HuH-7 (cell line): ENCODE measurements around the gene RPRD1B.
A peak's percentile ranks its signal among the peaks of the same experiment; 100 is the strongest.
"Not testable (repeated sequence)": the region's sequence is repeated elsewhere in the genome, so short reads cannot be mapped to it uniquely, and the experiment has no call there.

Source experiments
- DNase-seq: peaks from one replicate; pipeline ENCODE4 v3.0.0; 2011; ENCODE audit warnings: low spot score

The RPRD1B gene

GRCh38 chr20:38073307-38074071 lies 39.9 kb downstream of the RPRD1B start:
- DNase-seq = peak; percentile 56

GRCh38 chr20:38075161-38075998 lies 41.8 kb downstream of the RPRD1B start:
- DNase-seq = no peak

DNA sequence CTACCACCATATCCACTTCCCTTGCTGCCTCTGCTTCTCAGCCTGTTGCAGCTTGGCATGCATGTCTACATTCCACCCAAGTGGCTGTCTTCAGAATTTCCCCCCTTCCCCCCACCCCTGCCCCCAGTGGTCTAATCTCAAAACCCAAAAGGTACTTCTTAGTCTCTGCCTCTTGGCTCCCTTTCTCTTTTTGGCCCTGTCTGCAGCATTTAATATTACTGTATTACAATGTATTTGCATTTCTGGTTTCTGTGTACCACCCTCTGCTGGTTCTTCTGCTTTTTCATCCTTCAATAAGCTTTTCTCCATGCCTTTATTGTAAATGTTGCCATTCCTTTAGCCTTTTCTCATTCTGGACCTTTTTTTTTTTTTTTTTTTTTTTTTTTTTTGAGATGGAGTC lies 43.0 kb downstream of the RPRD1B start:
- DNase-seq = no peak

GRCh38 chr20:38078084-38078483 lies 44.5 kb downstream of the RPRD1B start:
- no peak for DNase-seq

DNA sequence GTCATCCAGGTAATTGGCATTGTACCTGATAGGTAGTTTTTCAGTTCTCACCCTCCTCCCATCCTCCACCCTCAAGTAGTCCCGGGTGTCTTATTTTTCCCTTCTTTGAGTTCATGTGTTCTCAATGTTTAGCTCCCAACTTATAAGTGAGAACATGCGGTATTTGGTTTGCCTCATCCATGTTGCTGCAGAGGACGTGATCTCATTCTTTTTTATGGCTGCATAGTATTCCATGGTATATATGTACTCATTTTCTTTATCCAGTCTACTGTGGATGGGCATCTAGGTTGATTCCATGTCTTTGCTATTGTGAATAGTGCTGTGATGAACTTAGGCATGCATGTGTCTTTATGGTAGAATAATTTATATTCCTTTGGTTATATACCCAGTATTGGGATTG lies 45.8 kb downstream of the RPRD1B start:
- no peak for DNase-seq

GRCh38 chr20:38081575-38081974 lies 48.0 kb downstream of the RPRD1B start:
- no peak for DNase-seq

GRCh38 chr20:38082894-38083293 lies 49.3 kb downstream of the RPRD1B start:
- DNase-seq = no peak

DNA sequence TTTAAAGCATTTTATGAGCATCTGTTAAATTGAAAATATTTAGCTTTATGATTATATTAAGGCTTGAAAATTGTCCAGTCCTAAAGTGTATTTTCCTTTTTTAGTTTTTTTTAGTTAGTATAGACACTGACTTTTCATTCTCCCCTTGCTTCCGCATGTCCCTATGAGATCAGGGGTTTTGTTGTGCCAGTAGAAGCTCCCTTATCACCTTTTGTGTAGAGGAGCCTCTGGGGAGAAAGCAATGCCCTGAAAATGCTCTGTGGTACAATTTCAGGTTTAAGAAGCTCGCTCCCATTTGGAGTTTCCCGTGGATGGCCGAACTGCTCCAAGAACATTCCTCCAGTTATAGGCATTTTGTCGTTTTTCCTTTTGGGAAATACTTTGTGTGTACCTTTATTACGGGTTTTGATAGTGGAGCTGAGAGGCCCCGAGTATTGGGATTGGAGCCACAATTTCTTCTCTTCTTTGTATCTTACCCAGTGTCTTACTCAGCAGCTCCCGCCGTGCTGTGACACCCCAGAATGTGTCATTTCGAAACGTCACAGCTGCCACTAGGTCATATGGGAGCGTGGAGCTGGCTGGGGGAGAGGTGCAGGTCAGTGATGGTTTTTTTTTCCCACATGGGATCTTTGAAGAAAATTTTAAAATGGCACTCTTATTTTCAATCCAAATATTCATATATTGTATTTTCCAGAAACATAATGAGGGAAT lies 49.9 kb downstream of the RPRD1B start:
- DNase-seq = no peak

DNA sequence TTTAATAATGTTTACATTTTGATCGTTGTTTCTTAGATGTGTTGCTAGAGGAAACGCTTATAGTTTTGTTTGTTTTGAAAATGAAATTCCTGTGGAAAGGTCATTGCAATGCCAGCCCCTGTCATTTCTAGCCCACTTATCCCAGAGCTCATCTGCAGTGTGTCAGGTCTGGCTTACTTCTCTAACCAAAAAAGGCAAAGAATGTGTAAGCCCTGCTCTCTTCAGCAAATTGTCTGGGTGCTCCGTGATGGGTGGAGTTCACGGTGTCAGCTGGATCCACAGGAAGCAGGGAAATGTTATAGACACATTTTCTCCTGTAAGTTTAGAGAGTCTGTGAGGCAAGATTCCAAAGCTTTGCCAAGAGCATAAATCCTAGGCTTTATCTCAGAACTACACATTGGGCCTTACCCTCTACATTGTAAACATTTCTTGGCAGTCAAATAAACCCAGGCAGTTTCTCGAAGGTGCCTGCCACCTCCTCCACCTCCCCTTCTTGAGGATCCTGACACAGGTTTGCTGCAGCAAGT lies 50.9 kb downstream of the RPRD1B start:
- DNase-seq = no peak

DNA sequence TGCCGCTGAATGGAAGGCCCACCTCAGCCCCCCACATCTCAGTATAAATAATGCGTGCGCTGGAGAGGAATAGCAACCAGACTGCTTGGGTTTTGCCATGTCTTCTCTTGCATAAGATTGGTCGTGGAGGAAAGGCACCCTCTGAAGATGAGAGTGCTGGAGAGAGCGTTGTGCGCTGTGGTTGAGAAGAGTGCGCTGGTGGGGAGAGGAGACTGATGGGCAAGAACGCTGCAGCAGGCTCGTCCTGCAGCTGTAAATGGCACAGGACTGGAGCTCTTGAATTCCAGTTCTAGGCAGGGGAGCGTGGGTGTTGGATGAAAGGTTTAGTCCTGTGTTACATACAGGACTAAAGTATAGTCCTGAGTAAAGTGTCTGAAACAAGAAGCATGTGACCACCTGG lies 51.5 kb downstream of the RPRD1B start:
- no peak for DNase-seq

DNA sequence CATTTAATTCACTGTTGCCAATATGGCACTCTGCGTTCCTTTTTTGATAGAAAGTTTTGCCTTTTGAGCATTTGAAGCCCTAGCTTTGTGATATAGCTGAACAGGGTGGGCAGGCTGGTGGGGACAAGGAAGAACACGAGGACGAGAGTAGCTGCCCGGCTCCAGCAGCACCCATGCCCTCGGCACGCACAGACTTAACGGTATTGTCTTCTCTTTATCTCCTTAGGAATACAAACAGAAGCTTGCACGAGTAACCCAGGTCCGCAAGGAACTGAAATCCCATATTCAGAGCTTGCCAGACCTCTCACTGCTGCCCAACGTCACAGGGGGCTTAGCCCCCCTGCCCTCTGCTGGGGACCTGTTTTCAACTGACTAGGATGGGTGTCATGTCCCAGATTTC lies 56.0 kb downstream of the RPRD1B start:
- DNase-seq = no peak

DNA sequence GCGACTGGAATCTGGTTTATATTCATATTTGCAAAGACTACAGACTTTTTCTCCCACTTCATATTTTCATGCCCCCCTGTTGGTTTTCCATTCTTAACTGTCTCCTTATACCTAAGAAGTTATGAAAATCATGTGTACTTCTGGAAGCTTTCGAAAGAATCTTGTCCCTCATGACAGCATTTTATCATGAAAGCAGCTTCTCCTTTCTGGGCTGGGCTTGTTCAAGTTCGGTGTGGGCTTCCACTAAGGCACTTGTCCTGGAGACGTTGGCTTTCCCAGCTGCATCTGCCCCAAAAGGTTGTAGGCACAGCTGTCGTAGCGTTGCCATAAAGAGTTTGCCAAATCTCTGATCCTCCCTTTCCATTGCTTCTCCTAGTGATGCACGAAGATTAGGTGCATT lies 56.5 kb downstream of the RPRD1B start:
- DNase-seq = no peak

DNA sequence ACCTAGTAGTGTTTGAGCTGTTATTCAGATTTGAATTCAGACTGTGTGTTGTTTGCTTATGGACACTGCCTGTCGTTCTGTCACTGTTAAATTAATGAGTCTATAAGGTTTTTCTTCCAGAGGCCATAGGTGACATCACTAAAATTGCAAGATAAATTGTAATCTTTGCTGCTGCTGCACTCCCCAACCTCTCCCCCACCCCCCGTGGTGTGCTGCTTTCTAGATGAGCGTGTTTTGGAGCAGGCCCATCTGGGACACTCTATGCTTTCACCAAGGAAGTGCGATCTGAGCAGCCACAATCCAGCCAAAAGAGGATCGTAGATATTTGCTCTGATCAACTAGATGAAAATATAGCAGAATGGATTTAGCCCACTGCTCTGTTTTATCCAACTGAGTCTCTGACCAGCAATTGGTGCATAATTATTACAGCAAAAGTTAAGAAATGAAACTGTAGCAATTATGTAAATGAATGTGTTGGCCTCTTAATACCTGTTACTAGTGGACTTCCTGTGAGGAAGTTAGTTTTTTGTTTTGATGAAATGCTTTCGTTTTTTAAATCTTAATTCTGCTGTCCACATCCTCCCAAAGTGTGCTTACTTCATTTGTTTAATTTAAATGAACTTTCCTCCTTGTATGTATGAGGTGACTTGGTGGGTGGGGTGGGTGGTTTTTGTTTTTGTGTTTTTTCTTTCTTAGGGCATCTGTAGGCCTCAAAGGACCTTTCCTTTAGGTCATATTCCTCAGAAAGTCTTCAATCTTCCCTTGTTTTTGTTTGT lies 58.1 kb downstream of the RPRD1B start:
- DNase-seq = no peak

DNA sequence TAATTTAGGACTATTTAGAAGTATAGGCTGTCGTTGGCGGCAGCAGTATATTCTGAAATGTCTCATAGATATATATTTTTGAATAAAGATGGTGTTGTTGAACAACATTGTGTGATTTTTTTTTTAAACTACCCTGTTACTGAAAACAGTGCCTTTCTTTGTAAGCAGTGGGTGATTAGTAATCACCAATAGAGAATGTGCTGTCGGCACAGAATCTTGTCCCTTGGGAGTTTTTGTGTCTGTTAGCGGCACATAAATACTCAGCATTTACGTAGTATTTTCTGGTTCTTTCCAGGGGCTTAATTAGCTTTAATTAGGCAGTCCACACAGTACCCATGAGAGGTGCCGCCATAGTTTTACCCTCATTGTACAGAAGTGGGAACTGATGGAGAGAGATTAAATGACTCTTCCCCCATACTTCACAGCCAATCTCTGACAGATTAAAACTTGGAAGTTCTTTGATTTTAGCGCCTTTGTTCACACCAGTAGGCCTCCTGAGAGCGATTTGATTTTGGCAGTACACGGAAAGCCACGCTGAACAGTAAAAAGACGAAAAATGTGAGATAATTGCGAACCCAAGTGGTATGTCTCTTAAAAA lies 58.8 kb downstream of the RPRD1B start:
- no peak for DNase-seq

GRCh38 chr20:38092915-38093314 lies 59.4 kb downstream of the RPRD1B start:
- DNase-seq = no peak

DNA sequence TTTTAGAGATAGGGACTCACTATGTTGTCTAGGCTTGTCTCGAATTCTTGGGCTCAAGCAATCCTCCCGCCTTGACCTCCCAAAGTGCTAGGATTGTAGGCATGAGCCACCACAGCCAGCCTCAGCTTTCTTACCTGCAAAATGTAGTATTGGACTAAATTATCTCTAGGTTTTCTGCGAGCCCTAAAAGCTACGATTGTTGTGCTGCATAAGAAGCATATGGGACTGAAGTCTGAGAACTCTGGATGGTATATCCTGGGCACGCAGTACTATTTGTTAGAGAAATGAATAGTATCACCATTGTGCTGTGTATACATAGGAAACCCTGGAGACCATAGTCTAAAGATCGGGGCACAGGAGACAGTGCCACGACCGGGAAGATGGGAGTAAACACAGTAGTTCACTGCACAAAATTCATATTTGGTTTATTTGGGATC lies 60.1 kb downstream of the RPRD1B start:
- DNase-seq = no peak

- no peak for DNase-seq
These were observed 60.9 kb downstream of the RPRD1B start for GRCh38 chr20:38094373-38094891.

DNA sequence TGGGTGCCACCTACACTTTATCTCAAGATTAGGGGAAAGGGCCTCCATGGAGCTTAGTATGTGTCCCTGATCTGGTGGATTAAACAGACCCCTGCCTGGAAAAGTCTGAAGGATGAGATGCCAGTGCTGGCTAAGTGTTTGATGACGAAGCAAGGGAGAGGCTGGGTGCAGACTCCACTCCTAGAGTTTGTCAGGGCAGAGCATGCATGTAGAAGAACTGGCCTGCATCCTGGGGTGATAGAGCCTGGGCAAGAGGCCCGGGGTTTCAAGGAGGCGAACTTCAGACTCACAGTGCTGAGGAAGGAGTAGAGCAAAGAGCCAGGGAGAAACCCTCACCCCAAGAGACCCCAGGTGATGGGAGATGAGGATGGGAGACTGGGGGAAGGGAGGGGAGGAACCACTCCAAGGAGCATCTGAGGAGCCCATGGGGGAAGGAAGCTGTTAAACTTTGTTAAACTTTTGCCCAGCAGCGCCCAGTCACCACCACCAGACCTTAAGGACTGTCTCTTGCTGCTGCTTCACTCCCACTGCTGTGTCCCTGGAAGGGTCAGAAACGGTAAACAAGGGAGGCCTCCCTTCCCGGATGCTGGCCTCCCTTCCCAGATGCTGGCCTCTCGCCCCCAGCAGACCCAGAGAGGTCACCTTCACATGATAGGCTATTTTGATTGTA lies 61.6 kb downstream of the RPRD1B start:
- DNase-seq = no peak

DNA sequence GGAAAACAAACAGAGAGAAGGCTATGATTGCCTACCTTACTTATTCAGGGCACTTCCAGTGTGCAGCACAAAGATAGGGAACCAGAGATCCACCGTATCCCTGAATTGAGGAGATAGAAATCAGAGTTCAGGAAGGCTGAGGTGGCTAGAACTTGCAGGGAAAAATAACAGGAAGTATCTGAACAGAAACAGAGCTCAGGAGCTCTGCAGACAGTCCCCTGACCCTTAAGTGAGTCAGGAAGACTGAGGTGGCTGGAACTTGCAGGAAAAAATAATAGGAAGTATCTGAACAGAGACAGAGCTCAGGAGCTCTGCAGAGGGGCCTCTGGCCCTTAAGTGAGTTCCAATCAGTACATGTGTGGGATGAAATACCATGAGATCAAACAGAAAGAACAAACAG lies 65.4 kb downstream of the RPRD1B start:
- no peak for DNase-seq

GRCh38 chr20:38102206-38102605 lies 68.7 kb downstream of the RPRD1B start:
- DNase-seq = not testable (repeated sequence)
